CD14-positive monocyte (primary cell): ENCODE results near the gene FRAS1. TPM values are rescaled to one million over a fixed set of nuclear protein-coding genes. Genes with fewer than 3 reads are reported as not detected.

ENCODE experiments used
- DNase-seq, 3 donors: peaks; one replicate each; pipeline ENCODE4 v3.0.0-alpha.2; 2011 to 2022
- H2AFZ ChIP-seq: 2 replicates; pipeline ENCODE4 v1.6.0; 2012; ENCODE audit warnings: mild to moderate bottlenecking, low read depth, low read length, inconsistent platforms; ENCODE audit not compliant: insufficient read depth, poor library complexity, severe bottlenecking
- H3K27ac ChIP-seq, 2 donors: 1 replicate in 1 of 2; 2 replicates in 1 of 2; pipeline ENCODE4 v1.5.1; 2012 to 2013; ENCODE audit warnings: low read length in 2 of 2, control low read depth in 1 of 2, inconsistent platforms in 1 of 2, low read depth in 1 of 2, mild to moderate bottlenecking in 1 of 2
- H3K27me3 ChIP-seq, 2 donors: one replicate each; pipeline versions ENCODE4 v1.6.0 to v1.6.1; 2011 to 2013; ENCODE audit warnings: low read length in 2 of 2; ENCODE audit not compliant: control insufficient read depth in 2 of 2, insufficient read depth in 2 of 2
- H3K36me3 ChIP-seq, 2 donors: replicated peaks in 1 of 2; 1 replicate in 1 of 2; 2 replicates in 1 of 2; pipeline versions ENCODE4 v1.5.1 to v1.6.1; 2012 to 2013; ENCODE audit warnings: low read length in 2 of 2, control low read depth in 1 of 2, inconsistent platforms in 1 of 2, mild to moderate bottlenecking in 1 of 2; ENCODE audit not compliant: insufficient read depth in 2 of 2, control insufficient read depth in 1 of 2
- H3K4me1 ChIP-seq, 2 donors: 1 replicate in 1 of 2; 2 replicates in 1 of 2; pipeline versions ENCODE4 v1.5.1 to v1.6.1; 2012 to 2013; ENCODE audit warnings: low read length in 2 of 2, control low read depth in 1 of 2, inconsistent platforms in 1 of 2, mild to moderate bottlenecking in 1 of 2, moderate library complexity in 1 of 2; ENCODE audit not compliant: insufficient read depth in 2 of 2, control insufficient read depth in 1 of 2
- H3K4me2 ChIP-seq: replicated peaks from 2 replicates; pipeline ENCODE3; 2012; ENCODE audit warnings: low read length, moderate library complexity, mild to moderate bottlenecking; ENCODE audit not compliant: poor library complexity, severe bottlenecking; ENCODE audit errors: extremely low read depth
- H3K4me3 ChIP-seq, 3 experiments: fragments of 200-600 bp in 1 of 3; sonication (generic) in 1 of 3; replicated peaks in 1 of 3; 1 replicate in 2 of 3; 2 replicates in 1 of 3; pipeline ENCODE4 v1.5.1; 2011 to 2013; ENCODE audit warnings: low read length in 3 of 3, mild to moderate bottlenecking in 3 of 3, control low read depth in 2 of 3, low read depth in 2 of 3, inconsistent platforms in 1 of 3, moderate library complexity in 1 of 3
- H3K79me2 ChIP-seq: 2 replicates; pipeline ENCODE4 v1.6.0; 2012; ENCODE audit warnings: mild to moderate bottlenecking, control low read depth, inconsistent platforms, low read length, moderate library complexity; ENCODE audit not compliant: insufficient read depth
- H3K9ac ChIP-seq: 2 replicates; pipeline ENCODE4 v1.6.0; 2017; ENCODE audit warnings: low read length, mild to moderate bottlenecking; ENCODE audit not compliant: insufficient read depth, poor library complexity, severe bottlenecking
- H3K9me3 ChIP-seq, 2 donors: replicated peaks in 1 of 2; 1 replicate in 1 of 2; 2 replicates in 1 of 2; pipeline versions ENCODE4 v1.5.1 to v1.6.1; 2012 to 2013; ENCODE audit warnings: low read length in 2 of 2, control low read depth in 1 of 2; ENCODE audit not compliant: control insufficient read depth in 1 of 2, insufficient read depth in 1 of 2
- H4K20me1 ChIP-seq: 2 replicates; pipeline ENCODE4 v1.6.0; 2012; ENCODE audit warnings: mild to moderate bottlenecking, low read length, control low read depth, moderate library complexity; ENCODE audit not compliant: insufficient read depth
- H3K27ac Mint-ChIP-seq, 7 donors: one replicate each; pipeline ENCODE4 v1.8.0; 2020; ENCODE audit warnings: mild to moderate bottlenecking in 7 of 7, mixed read lengths in 7 of 7, moderate library complexity in 6 of 7, inconsistent platforms in 2 of 7
- H3K27me3 Mint-ChIP-seq, 3 donors: one replicate each; pipeline ENCODE4 v1.8.0; 2021 to 2022; ENCODE audit warnings: low read depth in 3 of 3, mild to moderate bottlenecking in 3 of 3, mixed read lengths in 3 of 3, moderate library complexity in 3 of 3, inconsistent platforms in 1 of 3
- H3K36me3 Mint-ChIP-seq, 2 donors: one replicate each; pipeline ENCODE4 v1.8.0; 2020; ENCODE audit warnings: mixed read lengths in 2 of 2, inconsistent platforms in 1 of 2, mild to moderate bottlenecking in 1 of 2
- H3K4me1 Mint-ChIP-seq: one replicate; pipeline ENCODE4 v1.8.0; 2020; ENCODE audit warnings: mild to moderate bottlenecking, mixed read lengths
- H3K4me3 Mint-ChIP-seq, 2 donors: one replicate each; pipeline ENCODE4 v1.8.0; 2020; ENCODE audit warnings: mild to moderate bottlenecking in 2 of 2, mixed read lengths in 2 of 2, moderate library complexity in 1 of 2
- H3K9me3 Mint-ChIP-seq, 7 donors: one replicate each; pipeline ENCODE4 v1.8.0; 2020 to 2022; ENCODE audit warnings: mixed read lengths in 7 of 7, mild to moderate bottlenecking in 6 of 7, moderate library complexity in 6 of 7, inconsistent platforms in 2 of 7
- CTCF ChIP-seq: fragments of 200-600 bp; IDR thresholded peaks from one replicate; pipeline ENCODE4 v1.8.0; 2022; ENCODE audit warnings: antibody characterized with exemption, mild to moderate bottlenecking
- WGBS: methylation state at CpG from one replicate; pipeline ENCODE4 v1.1.5; 2013; ENCODE audit warnings: missing lambda C conversion rate; ENCODE audit not compliant: insufficient coverage; 5-methylcytosine and 5-hydroxymethylcytosine counted together
- intact Hi-C, 2 donors: fragments of 100-400 bp; cut with micrococcal nuclease; formaldehyde crosslinking; loops; one replicate each; pipeline versions ENCODE4 v1.15.0 to v1.15.1; 2023
- polyA plus RNA-seq, 3 donors: library from polyadenylated mRNA; depleted of rRNA in 1 of 3; unstranded in 2 of 3; stranded (reverse) in 1 of 3; fragments of 300-500 nt in 2 of 3; fragments of >200 nt in 1 of 3; fragmentation: Illumina TruSeq in 2 of 3; gene quantifications; 1 replicate in 2 of 3; 2 replicates in 1 of 3; pipeline ENCODE4 v1.2.3, GENCODE V29; 2012 to 2021

Gene FRAS1
- polyA plus RNA-seq, 3 donors: not detected

GRCh38 chr4:78167510-78167909 lies 110.4 kb downstream of the FRAS1 start:
- Mint-ChIP-seq H3K9me3 (peaks cover 0 to 1% (median 0%) of the 10 kb centered on the region in 7 donors), H3K27ac (no peak overlapping the region), H3K36me3 (no peaks in the 10 kb centered on the region), H3K4me1 (no peaks in the 10 kb centered on the region), H3K27me3 (no peaks in the 10 kb centered on the region), H3K4me3 (no peak overlapping the region)
- H3K9ac ChIP-seq: no peak overlapping the region
- H4K20me1 ChIP-seq: no peaks in the 10 kb centered on the region
- no peak overlapping the region for H2AFZ ChIP-seq
- intact Hi-C loops: no loop called here
- no peak overlapping the region for H3K4me2 ChIP-seq
- no peaks in the 10 kb centered on the region for H3K36me3 ChIP-seq
- H3K9me3 ChIP-seq: no peaks in the 10 kb centered on the region
- no peak for DNase-seq
- H3K27ac ChIP-seq: no peak overlapping the region
- no CpG with 5 or more reads among the region's 1 CpG for WGBS
- no peaks in the 10 kb centered on the region for H3K27me3 ChIP-seq
- H3K79me2 ChIP-seq: no peaks in the 10 kb centered on the region
- H3K4me1 ChIP-seq: no peaks in the 10 kb centered on the region
- TF ChIP-seq CTCF: no peak
- no peak overlapping the region for H3K4me3 ChIP-seq

GRCh38 chr4:78168029-78168428 lies 110.9 kb downstream of the FRAS1 start:
- no peak for DNase-seq
- no peaks in the 10 kb centered on the region for H3K27me3 ChIP-seq
- no peak overlapping the region for H3K4me3 ChIP-seq
- WGBS: 100% methylated on average over 1 of the region's 3 CpGs
- no peak overlapping the region for H3K27ac ChIP-seq
- Mint-ChIP-seq H3K27ac (no peak overlapping the region), H3K27me3 (no peaks in the 10 kb centered on the region), H3K4me1 (no peaks in the 10 kb centered on the region), H3K36me3 (no peaks in the 10 kb centered on the region), H3K9me3 (peaks cover 0 to 1% (median 0%) of the 10 kb centered on the region in 7 donors), H3K4me3 (no peak overlapping the region)
- H4K20me1 ChIP-seq: no peaks in the 10 kb centered on the region
- intact Hi-C loops: no loop called here
- no peaks in the 10 kb centered on the region for H3K4me1 ChIP-seq
- no peak overlapping the region for H3K9ac ChIP-seq
- H3K36me3 ChIP-seq: no peaks in the 10 kb centered on the region
- no peak for TF ChIP-seq CTCF
- no peak overlapping the region for H2AFZ ChIP-seq
- H3K79me2 ChIP-seq: no peaks in the 10 kb centered on the region
- H3K9me3 ChIP-seq: no peaks in the 10 kb centered on the region
- no peak overlapping the region for H3K4me2 ChIP-seq
